AG10803 (cell line): Measurements from ENCODE around the gene TMEM109.

ENCODE experiments used
- DNase-seq: peaks from one replicate; pipeline ENCODE4 v3.0.0; 2010; ENCODE audit warnings: low read depth
- H3K4me3 ChIP-seq: 2 replicates; pipeline ENCODE4 v1.5.1; 2011; ENCODE audit warnings: mild to moderate bottlenecking, low read length, control low read depth
- TF ChIP-seq, protein P1 (sequence below): conservative IDR thresholded peaks from 2 replicates; pipeline ENCODE4 v1.5.1; 2011; ENCODE audit warnings: mild to moderate bottlenecking, low read length, control low read depth, inconsistent platforms

Gene TMEM109

DNA sequence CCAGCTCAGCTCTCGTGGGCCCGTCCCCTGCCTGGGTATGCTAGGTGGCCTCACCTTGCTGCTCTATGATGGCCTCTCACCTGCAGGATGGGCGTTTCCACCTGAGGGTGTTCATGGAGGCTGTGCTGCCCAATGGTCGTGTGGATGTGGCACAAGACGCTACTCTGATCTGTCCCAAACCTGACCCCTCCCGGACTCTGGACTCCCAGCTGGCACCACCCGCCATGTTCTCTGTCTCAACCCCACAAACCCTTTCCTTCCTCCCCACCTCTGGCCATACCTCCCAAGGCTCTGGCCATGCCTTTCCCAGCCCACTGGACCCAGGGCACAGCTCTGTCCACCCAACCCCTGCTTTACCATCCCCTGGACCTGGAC lies 44.5 kb upstream of the TMEM109 start:
- no peak for DNase-seq
- no peak overlapping the region for H3K4me3 ChIP-seq
- TF ChIP-seq, protein P1, sequence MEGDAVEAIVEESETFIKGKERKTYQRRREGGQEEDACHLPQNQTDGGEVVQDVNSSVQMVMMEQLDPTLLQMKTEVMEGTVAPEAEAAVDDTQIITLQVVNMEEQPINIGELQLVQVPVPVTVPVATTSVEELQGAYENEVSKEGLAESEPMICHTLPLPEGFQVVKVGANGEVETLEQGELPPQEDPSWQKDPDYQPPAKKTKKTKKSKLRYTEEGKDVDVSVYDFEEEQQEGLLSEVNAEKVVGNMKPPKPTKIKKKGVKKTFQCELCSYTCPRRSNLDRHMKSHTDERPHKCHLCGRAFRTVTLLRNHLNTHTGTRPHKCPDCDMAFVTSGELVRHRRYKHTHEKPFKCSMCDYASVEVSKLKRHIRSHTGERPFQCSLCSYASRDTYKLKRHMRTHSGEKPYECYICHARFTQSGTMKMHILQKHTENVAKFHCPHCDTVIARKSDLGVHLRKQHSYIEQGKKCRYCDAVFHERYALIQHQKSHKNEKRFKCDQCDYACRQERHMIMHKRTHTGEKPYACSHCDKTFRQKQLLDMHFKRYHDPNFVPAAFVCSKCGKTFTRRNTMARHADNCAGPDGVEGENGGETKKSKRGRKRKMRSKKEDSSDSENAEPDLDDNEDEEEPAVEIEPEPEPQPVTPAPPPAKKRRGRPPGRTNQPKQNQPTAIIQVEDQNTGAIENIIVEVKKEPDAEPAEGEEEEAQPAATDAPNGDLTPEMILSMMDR = no peak

DNA sequence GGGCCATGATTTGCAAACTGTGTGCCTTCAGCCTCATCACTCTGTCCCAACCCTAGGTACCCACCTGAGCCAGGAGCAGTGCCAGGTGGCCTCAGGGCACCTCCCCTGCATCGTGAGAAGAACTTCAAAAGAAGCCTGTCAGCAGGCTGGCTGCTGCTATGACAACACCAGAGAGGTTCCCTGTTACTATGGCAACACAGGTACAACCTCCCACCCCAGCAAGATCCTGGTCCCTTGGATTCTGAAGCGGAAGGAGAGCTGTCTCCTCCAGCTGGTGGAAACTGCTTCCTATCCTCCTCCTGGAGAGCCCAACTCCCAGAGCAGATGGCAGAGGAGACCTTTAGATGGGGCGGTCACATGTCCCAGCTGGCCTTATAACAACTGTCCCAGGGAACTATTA lies 43.7 kb upstream of the TMEM109 start:
- H3K4me3 ChIP-seq = no peak overlapping the region
- DNase-seq = no peak
- TF ChIP-seq, protein P1 = no peak

DNA sequence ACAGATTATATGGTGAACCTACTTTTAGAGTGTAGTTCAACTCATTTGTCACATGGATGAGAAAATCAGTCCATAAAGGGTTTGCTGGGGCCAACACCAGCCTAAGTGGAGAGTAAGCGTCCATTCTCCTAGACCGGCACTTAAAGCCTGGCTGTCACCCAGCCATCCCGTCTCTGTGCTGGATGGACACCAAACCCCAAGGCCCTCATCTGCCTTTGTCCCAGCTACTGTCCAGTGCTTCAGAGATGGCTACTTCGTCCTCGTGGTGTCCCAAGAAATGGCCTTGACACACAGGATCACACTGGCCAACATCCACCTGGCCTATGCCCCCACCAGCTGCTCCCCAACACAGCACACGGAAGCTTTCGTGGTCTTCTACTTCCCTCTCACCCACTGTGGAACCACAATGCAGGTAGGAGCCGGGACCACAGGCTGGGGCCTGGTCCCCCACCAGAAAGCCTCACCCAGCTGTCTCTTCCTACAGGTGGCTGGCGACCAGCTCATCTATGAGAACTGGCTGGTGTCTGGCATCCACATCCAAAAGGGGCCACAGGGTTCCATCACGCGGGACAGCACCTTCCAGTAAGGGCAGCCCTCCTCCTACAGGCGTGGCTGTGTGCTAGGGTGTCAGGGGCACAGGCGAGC lies 43.1 kb upstream of the TMEM109 start:
- H3K4me3 ChIP-seq = no peak overlapping the region
- TF ChIP-seq, protein P1 = no peak
- DNase-seq = no peak

DNA sequence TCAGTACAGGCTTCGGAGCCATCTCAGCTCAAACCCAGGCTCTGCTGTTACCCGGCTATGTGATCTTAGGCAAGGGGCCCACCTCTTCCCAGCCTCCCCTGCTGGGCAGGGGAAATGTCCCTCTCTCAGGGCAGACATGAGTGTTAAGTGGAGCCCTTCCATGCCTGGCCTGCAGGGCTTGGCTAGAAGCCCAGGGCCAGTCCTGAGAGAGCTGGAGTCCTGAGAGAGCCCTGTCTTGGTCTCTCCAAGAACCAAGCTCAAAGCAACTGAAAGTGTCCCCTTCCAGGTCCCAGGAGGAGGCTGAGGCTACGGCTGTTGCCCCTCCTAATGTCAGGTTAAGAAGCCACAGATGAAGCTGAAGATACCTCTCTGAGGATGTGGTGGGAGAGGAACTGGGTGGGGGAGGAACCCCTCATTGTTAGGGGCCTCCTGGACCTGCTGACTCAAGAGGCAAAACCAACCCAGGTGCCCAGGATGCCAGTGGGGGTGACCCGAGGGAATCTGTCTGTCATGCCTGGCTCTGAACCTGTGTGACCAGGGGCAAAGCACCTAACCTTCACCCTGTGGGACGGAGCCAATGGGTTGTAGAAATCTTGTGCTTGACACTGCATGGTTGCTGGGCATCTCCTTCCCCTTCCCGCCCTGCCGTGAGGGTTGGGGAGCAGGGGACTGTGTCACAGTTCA lies 42.4 kb upstream of the TMEM109 start:
- no peak overlapping the region for H3K4me3 ChIP-seq
- TF ChIP-seq, protein P1 = peak; percentile 29
- DNase-seq = peak; percentile 36

DNA sequence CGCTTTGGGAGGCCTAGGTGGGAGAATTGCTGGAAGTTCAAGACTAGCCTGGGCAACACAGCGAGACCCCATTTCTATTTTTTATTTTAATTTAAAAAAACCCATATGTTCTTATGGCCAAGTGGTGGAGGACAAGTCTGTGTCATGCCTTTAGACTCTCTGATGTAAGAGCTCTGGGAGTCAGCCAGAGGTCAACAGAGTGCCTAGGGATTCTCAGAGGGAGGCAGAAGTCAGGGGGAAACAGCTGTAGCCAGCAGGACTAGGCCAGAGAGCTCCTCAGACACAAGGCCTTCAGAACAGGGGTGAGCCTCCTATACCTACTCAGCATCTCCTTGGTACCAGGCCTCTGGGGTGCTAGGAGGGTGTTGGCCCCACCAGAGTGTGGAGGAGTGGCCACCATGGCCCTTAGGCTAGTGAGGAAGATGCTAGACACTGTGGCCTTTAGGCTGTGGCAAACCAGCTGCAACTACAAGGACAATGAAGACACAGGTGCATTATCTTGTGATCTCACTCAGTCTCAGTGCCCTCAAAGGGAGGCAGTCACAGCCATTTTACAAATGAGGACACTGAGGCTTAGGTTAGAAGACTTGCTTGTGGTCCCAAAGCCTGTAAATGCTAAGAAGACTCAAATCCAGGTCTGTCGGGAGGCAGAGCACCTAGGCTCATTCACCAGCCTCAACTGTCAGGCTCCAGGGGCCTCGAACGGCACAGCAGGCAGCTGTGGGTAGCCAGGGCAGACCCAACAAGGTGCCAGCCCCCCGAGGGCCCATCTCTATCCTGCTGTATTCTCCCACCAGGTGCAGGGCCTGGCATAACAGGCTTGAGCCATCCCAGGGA lies 41.6 kb upstream of the TMEM109 start:
- peak; percentile 80 for DNase-seq
- TF ChIP-seq, protein P1 = no peak
- H3K4me3 ChIP-seq = no peak overlapping the region

DNA sequence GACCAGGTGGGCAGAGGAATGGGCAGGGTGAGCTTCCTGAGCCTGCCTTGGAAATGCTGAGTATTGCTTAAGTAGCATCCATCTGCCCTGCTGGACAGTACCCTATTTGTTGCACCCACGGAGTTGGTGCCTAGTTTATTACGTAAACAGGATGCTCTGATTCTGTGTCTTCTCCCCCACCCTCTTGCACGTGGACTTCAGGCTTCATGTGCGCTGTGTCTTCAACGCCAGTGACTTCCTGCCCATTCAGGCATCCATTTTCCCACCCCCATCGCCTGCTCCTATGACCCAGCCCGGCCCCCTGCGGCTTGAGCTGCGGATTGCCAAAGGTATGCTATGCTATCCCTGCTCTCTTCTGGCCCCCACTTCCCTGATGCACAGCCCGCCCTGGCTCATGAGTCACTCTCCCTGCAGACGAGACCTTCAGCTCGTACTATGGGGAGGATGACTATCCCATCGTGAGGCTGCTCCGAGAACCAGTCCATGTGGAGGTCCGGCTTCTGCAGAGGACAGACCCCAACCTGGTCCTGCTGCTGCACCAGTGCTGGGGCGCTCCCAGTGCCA lies 40.9 kb upstream of the TMEM109 start:
- no peak overlapping the region for H3K4me3 ChIP-seq
- DNase-seq = peak; percentile 79
- TF ChIP-seq, protein P1 = no peak
